Stimulated activated CD4-positive, alpha-beta T cell treated with anti-CD3 and anti-CD28 coated beads, Interleukin-1b, Interleukin-23, amount 100 ng/mL, for 4 hours (primary cell): ENCODE measurements around the gene PPP1R37.
"Not testable (repeated sequence)": the region's sequence is repeated elsewhere in the genome, so short reads cannot be mapped to it uniquely, and the experiment has no call there.

Experiments
- DNase-seq, 2 donors: peaks; one replicate each; pipeline ENCODE4 v3.0.0-alpha.2; 2020; ENCODE audit warnings: low read depth in 2 of 2

PPP1R37 gene

GRCh38 chr19:45114116-45114515 lies 21.1 kb downstream of the PPP1R37 start:
- DNase-seq, result no peak

- DNase-seq, result no peak
Observed at GRCh38 chr19:45115809-45116615, 23.0 kb downstream of the PPP1R37 start.

GRCh38 chr19:45117167-45117594 lies 24.2 kb downstream of the PPP1R37 start:
- peak; percentile 49 to 53 for DNase-seq

DNA sequence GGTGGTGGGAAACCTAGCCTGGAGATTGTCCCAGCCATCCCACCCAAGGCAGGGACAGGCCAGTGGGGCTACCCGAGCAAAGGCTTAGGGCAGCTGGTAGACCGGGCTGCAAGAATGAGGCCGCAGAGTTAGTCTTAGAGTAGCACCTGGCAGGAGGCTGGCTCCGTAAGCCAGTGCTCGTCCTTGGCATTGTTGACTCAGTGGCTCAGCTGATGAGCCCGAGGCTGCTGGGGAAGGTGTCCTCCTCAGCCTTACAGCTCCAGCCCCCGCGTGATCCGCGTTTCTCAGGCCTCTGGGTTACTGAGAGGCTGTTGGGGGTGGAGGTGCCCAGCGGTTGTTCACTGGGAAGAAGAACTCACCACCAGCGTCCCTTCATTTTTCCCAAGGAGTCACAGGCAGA lies 24.7 kb downstream of the PPP1R37 start:
- no peak for DNase-seq

- no peak for DNase-seq
Observed at GRCh38 chr19:45118106-45118505, 25.1 kb downstream of the PPP1R37 start.

- DNase-seq, result not testable (repeated sequence)
Observed at GRCh38 chr19:45118591-45119355, 25.8 kb downstream of the PPP1R37 start.

DNA sequence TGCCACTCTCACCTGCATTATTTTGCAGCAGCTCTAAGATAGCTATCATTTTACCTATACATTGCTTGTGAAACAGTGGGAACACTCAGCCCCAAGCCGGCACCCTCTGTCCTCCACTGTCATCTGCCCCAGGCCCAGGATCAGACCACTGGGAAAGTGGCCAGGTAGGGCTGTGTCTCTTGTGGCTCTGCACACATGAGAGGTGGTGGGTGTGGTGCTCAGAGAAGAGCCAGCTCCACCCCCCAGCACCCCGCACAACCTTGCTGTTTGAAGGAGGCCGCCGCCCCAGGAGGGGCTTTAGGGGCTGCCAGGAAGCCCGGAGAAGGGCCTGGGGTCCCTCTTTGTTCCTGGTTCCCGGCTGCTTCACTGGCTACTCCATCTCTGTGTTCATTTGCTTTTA lies 26.6 kb downstream of the PPP1R37 start:
- no peak for DNase-seq

GRCh38 chr19:45121827-45122345 lies 28.9 kb downstream of the PPP1R37 start:
- no peak for DNase-seq

GRCh38 chr19:45122832-45123231 lies 29.9 kb downstream of the PPP1R37 start:
- no peak for DNase-seq

- DNase-seq, result no peak
Observed at GRCh38 chr19:45123440-45123850, 30.5 kb downstream of the PPP1R37 start.

- no peak for DNase-seq
Observed at GRCh38 chr19:45124021-45124420, 31.0 kb downstream of the PPP1R37 start.

DNA sequence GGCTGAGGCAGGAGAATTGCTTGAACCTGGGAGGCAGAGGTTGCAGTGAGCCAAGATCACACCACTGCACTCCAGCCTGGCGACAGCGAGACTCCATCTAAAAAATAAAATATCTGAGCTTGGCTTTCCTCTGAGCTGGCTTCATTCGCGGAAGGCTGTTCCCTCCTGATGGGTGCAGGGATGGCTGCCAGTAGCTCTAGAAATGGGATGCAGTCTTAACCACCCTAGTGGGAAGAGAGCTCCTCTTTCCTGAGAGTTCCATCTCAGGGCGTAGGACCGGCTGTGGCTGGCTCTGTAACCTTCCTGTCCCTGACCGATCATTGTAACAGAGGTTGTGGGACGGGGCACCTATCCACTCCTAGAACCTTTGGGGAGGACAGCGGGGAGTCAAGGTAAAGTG lies 32.4 kb downstream of the PPP1R37 start:
- no peak for DNase-seq

GRCh38 chr19:45125975-45126493 lies 33.1 kb downstream of the PPP1R37 start:
- peak; percentile 52 to 59 for DNase-seq

DNA sequence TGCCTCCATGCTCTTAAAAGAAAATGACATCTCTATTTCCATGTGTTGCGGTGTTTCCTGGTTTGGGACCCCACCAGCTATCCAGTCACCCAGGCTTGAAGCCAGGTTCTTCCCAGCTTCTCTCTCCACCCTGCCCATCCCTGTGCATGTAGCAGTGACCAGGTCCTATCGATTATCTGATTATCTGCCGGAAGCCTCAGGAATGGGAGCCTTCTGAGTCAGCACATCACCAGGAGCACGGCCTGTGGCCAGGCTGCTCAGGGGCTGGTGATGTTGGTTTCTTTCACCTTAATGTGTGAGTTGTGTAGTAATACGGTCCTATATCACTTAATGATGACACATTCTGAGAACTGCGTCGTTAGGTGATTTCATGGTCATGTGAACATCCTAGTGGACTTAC lies 33.7 kb downstream of the PPP1R37 start:
- no peak for DNase-seq

DNA sequence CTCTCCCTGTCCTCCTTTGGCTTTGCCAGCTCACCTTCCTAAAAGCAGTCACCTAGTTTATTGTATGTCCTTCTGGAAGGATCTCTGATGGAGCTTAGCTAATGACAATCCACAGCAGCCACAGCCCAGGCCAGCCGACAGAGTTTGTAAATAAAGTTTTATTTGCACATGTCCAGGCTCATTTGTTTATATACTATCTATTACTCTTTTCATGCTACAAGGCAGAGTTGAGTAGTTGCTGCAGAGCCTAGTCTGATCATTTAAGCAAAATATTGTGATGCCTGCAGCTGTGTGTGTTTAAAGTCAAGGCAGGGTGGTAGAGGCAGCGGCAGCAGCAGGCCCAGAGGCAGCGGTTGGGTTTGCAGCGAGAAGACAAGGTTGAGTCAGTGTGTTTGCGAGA lies 35.2 kb downstream of the PPP1R37 start:
- no peak for DNase-seq

- no peak for DNase-seq
Observed at GRCh38 chr19:45128806-45129205, 35.8 kb downstream of the PPP1R37 start.

DNA sequence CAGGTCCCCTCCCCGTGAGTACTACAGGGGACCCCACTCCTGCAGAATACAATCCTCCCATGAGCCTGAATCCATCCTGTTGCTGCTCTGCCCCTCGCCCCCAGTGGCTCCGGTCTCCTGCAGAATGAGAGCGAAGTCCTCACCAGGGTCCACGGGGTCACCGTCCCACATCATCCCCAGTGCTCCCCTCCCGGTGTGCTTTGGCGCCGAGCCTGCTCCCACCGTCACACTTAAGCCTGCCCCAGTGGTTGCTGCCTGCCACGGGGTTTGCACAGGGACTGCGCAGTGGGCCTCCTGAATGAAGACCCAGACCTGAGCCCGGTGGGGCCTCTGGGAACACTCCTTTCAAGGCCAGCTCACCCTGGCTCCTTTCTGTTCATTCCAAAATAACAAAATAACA lies 37.3 kb downstream of the PPP1R37 start:
- no peak for DNase-seq

DNA sequence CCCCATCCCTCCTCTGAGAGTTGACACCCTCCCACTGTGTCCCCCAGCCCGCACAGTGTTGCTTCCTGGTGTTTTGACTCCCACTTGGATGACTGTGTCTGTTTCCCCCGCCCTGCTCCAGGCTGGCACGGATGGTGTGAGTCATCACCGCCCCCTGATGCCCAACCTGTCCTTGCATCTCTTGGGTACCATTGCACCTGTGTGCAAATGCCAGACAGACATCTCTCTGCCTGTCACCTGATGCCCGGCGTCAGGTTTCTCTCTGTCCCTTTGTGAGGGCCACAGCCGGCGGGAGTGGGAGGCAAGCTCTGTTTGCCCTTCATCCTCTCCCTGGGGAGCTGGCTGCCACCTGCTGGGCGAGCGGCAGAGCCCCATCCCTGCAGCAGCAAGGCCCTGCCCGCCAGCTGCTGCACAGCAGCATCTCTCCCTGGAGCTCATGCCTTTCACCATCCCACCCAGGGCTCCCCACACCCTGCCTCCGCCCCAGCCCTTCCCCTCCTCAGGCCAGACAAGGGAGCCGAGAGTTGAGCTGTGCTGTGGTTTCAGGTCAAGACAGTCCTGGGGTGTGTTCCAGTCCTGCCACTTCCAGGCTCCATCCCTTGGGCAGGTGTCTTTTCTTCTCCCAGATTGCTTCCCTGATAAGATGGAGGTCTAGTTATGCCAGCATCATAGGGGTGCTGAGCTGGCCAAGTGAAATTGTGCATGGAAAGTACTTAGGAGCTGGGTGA lies 38.1 kb downstream of the PPP1R37 start:
- DNase-seq, result peak in 1 of 2 donors; percentile 12

- no peak for DNase-seq
Observed at GRCh38 chr19:45133661-45134060, 40.7 kb downstream of the PPP1R37 start.

DNA sequence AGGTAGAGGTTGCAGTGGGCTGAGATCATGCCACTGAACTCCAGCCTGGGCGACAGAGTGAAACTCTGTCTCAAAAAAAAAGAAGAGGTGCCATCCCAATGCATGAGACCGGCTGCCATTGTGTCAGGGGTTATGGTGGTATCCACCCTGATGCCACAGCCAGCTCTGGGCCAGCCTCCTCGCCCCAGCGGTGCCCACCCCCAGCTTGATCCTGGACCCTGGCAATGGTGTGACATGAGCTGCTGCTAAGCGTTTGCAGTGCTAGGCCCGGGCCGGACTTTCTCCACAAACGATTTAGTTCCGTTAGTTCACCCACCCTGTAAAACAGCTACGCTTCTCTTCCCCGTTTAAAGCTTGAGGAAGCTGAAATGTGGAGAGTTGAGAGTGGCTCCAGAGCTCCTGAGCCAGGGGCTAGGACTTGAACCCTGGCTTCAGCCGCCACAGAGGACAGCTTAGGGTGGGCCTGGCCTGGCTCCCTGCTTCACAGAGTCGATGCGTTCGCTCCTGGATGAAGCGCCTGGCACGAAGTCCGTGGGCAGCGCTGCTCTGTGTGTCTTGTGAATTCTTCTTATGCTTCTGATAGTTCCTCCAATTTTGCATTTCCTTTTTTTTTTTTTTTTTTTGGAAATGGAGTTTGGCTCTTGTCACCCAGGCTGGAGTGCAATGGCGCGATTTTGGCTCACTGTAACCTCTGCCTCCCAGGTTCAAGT lies 42.4 kb downstream of the PPP1R37 start:
- DNase-seq, result no peak

- DNase-seq, result no peak
Observed at GRCh38 chr19:45136507-45137178, 43.7 kb downstream of the PPP1R37 start.
